Mesenchymal stem cell (in vitro differentiated cells and primary cell): ENCODE measurements around the gene ITPR3.
A peak's percentile ranks its signal among the peaks of the same experiment; 100 is the strongest.

Experiments used
- DNase-seq: peaks from one replicate; pipeline ENCODE4 v3.0.0-alpha.2; 2013
- H2AFZ ChIP-seq: one replicate; pipeline ENCODE4 v1.6.1; 2013; ENCODE audit warnings: low read depth, mild to moderate bottlenecking, control low read depth, inconsistent platforms, low read length, moderate library complexity
- H2AK5ac ChIP-seq: 2 replicates; pipeline ENCODE4 v1.6.1; 2013; ENCODE audit warnings: low read length, moderate library complexity, mild to moderate bottlenecking, inconsistent platforms; ENCODE audit not compliant: severe bottlenecking
- H2BK120ac ChIP-seq: one replicate; pipeline ENCODE4 v1.6.1; 2013; ENCODE audit warnings: low read depth, mild to moderate bottlenecking, inconsistent platforms, low read length, moderate library complexity
- H2BK12ac ChIP-seq, 2 experiments: one replicate each; pipeline ENCODE4 v1.6.1; 2013; ENCODE audit warnings: inconsistent platforms in 2 of 2, low read length in 2 of 2, mild to moderate bottlenecking in 2 of 2, moderate library complexity in 2 of 2, control low read depth in 1 of 2
- H2BK15ac ChIP-seq: one replicate; pipeline ENCODE4 v1.6.1; 2013; ENCODE audit warnings: mild to moderate bottlenecking, low read depth, inconsistent platforms; ENCODE audit not compliant: poor library complexity, severe bottlenecking
- H2BK5ac ChIP-seq: 2 replicates; pipeline ENCODE4 v1.6.1; 2013; ENCODE audit warnings: low read depth, mild to moderate bottlenecking, low read length, control low read depth, inconsistent platforms; ENCODE audit not compliant: poor library complexity, severe bottlenecking
- H3K14ac ChIP-seq, 2 experiments: one replicate each; pipeline ENCODE4 v1.6.1; 2013; ENCODE audit warnings: inconsistent platforms in 2 of 2, low read length in 2 of 2, control low read depth in 1 of 2, mild to moderate bottlenecking in 1 of 2, moderate library complexity in 1 of 2
- H3K18ac ChIP-seq, 2 experiments: one replicate each; pipeline ENCODE4 v1.6.1; 2013; ENCODE audit warnings: inconsistent platforms in 2 of 2, low read length in 2 of 2, control low read depth in 1 of 2, low read depth in 1 of 2, mild to moderate bottlenecking in 1 of 2
- H3K23ac ChIP-seq, 2 experiments: one replicate each; pipeline ENCODE4 v1.6.1; 2013; ENCODE audit warnings: inconsistent platforms in 2 of 2, low read length in 2 of 2, mild to moderate bottlenecking in 2 of 2, moderate library complexity in 2 of 2, control low read depth in 1 of 2
- H3K27ac ChIP-seq: 2 replicates; pipeline ENCODE4 v1.5.1; 2013; ENCODE audit warnings: mild to moderate bottlenecking, moderate library complexity, low read length, control low read depth, inconsistent platforms; ENCODE audit not compliant: poor library complexity, severe bottlenecking
- H3K27me3 ChIP-seq, 2 experiments: 2 replicates each; pipeline versions ENCODE4 v1.6.1 to v1.7.0; 2013; ENCODE audit warnings: low read length in 2 of 2, mild to moderate bottlenecking in 2 of 2, moderate library complexity in 2 of 2, control low read depth in 1 of 2, inconsistent platforms in 1 of 2; ENCODE audit not compliant: control insufficient read depth in 1 of 2, insufficient read depth in 1 of 2
- H3K36me3 ChIP-seq, 2 experiments: 2 replicates each; pipeline versions ENCODE4 v1.6.1 to v1.7.0; 2013; ENCODE audit warnings: low read length in 2 of 2, control low read depth in 1 of 2, inconsistent platforms in 1 of 2, low read depth in 1 of 2, mild to moderate bottlenecking in 1 of 2; ENCODE audit not compliant: insufficient read depth in 2 of 2, control insufficient read depth in 1 of 2
- H3K4ac ChIP-seq, 2 experiments: one replicate each; pipeline ENCODE4 v1.6.1; 2013; ENCODE audit warnings: inconsistent platforms in 2 of 2, low read length in 2 of 2, mild to moderate bottlenecking in 2 of 2, moderate library complexity in 2 of 2, control low read depth in 1 of 2, low read depth in 1 of 2
- H3K4me1 ChIP-seq: 2 replicates; pipeline ENCODE4 v1.6.1; 2013; ENCODE audit warnings: low read depth, low read length, control low read depth; ENCODE audit not compliant: control insufficient read depth, insufficient read depth
- H3K4me2 ChIP-seq: 2 replicates; pipeline ENCODE4 v1.6.1; 2013; ENCODE audit warnings: low read length, mild to moderate bottlenecking, inconsistent platforms; ENCODE audit not compliant: poor library complexity, severe bottlenecking
- H3K4me3 ChIP-seq, 2 experiments: 2 replicates each; pipeline versions ENCODE4 v1.5.1 to v1.7.0; 2013; ENCODE audit warnings: low read length in 2 of 2, mild to moderate bottlenecking in 2 of 2, control low read depth in 1 of 2, low read depth in 1 of 2; ENCODE audit not compliant: insufficient read depth in 1 of 2
- H3K79me1 ChIP-seq: replicated peaks from 2 replicates; pipeline ENCODE4 v1.6.1; 2013; ENCODE audit warnings: mild to moderate bottlenecking, control low read depth, low read length, inconsistent platforms; ENCODE audit not compliant: poor library complexity, severe bottlenecking
- H3K9ac ChIP-seq: 2 replicates; pipeline ENCODE4 v1.7.0; 2013; ENCODE audit warnings: mild to moderate bottlenecking, low read length, moderate library complexity
- H3K9me3 ChIP-seq: 2 replicates; pipeline ENCODE4 v1.7.0; 2013; ENCODE audit warnings: mild to moderate bottlenecking, low read length; ENCODE audit not compliant: control insufficient read depth
- H4K8ac ChIP-seq: one replicate; pipeline ENCODE4 v1.6.1; 2013; ENCODE audit warnings: inconsistent platforms, mild to moderate bottlenecking, low read length, moderate library complexity
- H4K91ac ChIP-seq: one replicate; pipeline ENCODE4 v1.6.1; 2013; ENCODE audit warnings: mild to moderate bottlenecking, low read length, inconsistent platforms
- WGBS: methylation state at CpG from one replicate; pipeline ENCODE4 v1.1.7; 2013; ENCODE audit warnings: mixed read lengths; 5-methylcytosine and 5-hydroxymethylcytosine counted together

Gene ITPR3

DNA sequence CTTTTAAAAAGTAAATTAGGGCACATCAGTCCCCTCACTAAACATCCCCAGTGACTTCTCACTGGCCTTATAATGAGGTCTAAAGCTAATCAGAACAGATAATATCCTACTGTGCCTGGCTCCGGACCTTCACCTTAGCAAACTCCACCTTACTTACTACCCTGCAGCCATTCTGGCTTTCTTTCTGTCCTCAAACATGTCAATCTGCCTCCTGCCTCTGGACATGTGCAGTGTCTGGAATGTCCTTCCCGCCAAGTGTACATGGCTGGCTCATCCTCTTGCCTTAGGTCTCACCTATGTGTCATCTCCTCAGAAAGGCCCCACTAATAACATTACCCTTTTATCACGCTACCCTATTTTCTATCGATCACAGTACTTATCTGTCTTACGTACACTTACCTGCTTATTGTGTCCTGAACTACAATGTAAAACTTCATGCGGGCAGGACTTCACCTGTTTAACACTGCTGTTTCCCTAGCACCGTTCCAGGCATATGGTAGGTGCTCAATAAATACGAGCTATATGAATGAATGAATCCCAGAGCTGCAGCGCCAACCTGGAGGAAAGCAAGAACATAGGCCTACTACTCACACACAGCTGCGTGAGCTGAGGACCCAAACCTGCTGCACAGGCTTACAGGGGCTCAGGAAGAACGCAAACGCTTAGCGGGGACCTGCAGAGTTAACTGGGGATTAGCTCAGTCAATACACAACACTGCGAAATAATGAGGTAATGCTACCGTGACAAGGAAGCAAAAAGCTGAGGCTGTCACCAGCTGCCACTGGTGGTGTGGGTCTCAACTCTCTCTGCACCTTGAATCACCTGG, 89.4 kb downstream of the ITPR3 start:
- no peak for DNase-seq
- peaks cover 32% of the 10 kb centered on the region for H3K79me1 ChIP-seq
- no peaks in the 10 kb centered on the region for H3K27me3 ChIP-seq
- no peak overlapping the region for H2BK5ac ChIP-seq
- peak overlapping the region; percentile 89 for H3K4me2 ChIP-seq
- H4K91ac ChIP-seq: peak overlapping the region; percentile 54
- H3K9ac ChIP-seq: peak overlapping the region; percentile 95
- H3K14ac ChIP-seq: peak overlapping the region in 1 of 2 experiments; percentile 53
- H2AK5ac ChIP-seq: peak overlapping the region; percentile 14
- H2BK15ac ChIP-seq: peak overlapping the region; percentile 65
- no peak overlapping the region for H3K23ac ChIP-seq
- H2AFZ ChIP-seq: no peak overlapping the region
- peaks cover 10% of the 10 kb centered on the region for H3K4me1 ChIP-seq
- peak overlapping the region; percentile 81 to 94 for H3K4me3 ChIP-seq
- no peaks in the 10 kb centered on the region for H3K9me3 ChIP-seq
- peak overlapping the region in 1 of 2 experiments; percentile 10 for H3K18ac ChIP-seq
- 93% methylated on average over 15 of the region's 15 CpGs for WGBS
- H3K4ac ChIP-seq: peak overlapping the region; percentile 53 to 77
- no peak overlapping the region for H2BK120ac ChIP-seq
- no peak overlapping the region for H4K8ac ChIP-seq
- H3K27ac ChIP-seq: no peak overlapping the region
- H2BK12ac ChIP-seq: peak overlapping the region in 1 of 2 experiments; percentile 7
- H3K36me3 ChIP-seq: peaks cover 19 to 42% of the 10 kb centered on the region in 2 experiments

DNA sequence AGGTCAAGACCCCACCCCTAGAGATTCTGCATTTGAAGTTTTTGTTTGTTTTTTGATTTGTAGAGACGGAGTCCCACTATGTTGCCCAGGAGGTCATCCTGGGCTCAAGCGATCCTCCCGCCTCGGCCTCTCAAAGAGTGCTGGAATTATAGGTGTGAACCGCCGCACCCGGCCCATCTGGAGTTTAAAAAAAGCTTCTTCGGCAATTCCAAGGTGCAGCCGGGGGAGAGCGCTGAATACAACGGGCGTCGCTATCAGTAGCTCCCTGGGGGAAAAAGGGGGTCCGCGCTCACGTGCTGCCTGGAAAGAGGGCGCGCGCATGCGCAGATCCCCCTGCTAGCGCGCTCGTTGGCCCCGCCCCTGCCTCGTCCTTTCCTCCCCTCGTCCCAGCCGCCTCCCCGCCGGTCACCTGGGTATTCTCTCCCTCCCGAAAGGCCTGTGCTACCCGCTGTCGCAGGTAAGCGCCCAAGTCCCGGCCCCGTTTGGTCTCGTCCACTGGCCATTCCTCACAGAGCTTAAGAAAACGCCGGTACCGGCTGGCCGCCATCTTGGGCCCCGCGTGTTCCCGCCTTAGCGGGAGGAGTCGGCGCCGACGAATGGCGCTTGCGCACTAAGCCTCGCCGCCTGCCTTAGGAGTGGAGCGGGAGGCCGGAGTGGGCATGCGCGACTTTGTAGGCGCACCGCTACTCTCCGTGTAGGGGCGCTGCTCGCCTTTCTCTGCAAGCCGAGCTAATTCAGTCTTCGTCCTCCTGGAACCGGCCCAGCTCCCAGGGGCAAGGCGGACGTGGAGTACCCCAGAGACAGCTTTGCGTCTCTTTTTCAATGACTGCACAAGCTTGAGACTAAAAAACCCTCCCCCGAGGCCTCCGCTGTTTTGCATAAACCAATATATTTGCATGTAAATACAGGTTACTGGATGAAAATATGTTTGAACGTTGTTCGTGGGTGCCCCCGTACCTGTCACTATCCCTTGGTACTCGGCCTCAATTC, 90.3 kb downstream of the ITPR3 start, which contains the start of gene UQCC2:
TSS of gene UQCC2 (minus strand) at position 561 of the 990 bp plus-strand sequence. CDS start at position 547, 14 bp downstream.
- peak within 1 kb of the TSS; percentile 94 for H2BK5ac ChIP-seq
- H2AFZ ChIP-seq: peak within 1 kb of the TSS; percentile 20
- H2BK120ac ChIP-seq: no peak within 1 kb of the TSS
- peak within 1 kb of the TSS in 1 of 2 experiments; percentile 7 for H2BK12ac ChIP-seq
- H3K4me1 ChIP-seq: peaks cover 10% of the 10 kb centered on the region
- H3K4me3 ChIP-seq: peak within 1 kb of the TSS; percentile 81 to 94
- H3K27ac ChIP-seq: peak within 1 kb of the TSS; percentile 93
- H3K9ac ChIP-seq: peak within 1 kb of the TSS; percentile 95
- WGBS: 7% methylated on average over 67 of the region's 73 CpGs
- peak within 1 kb of the TSS in 1 of 2 experiments; percentile 78 for H3K23ac ChIP-seq
- H3K18ac ChIP-seq: peak within 1 kb of the TSS; percentile 99 to 100
- peak within 1 kb of the TSS; percentile 41 for H2AK5ac ChIP-seq
- peak within 1 kb of the TSS in 1 of 2 experiments; percentile 99 for H3K14ac ChIP-seq
- H3K27me3 ChIP-seq: no peaks in the 10 kb centered on the region
- H3K4me2 ChIP-seq: peak within 1 kb of the TSS; percentile 89
- H3K4ac ChIP-seq: peak within 1 kb of the TSS; percentile 98 to 99
- peak within 1 kb of the TSS; percentile 87 for H2BK15ac ChIP-seq
- H4K8ac ChIP-seq: peak within 1 kb of the TSS; percentile 98
- peak; percentile 96 for DNase-seq
- H3K9me3 ChIP-seq: no peaks in the 10 kb centered on the region
- H4K91ac ChIP-seq: peak within 1 kb of the TSS; percentile 97
- peaks cover 16 to 39% of the 10 kb centered on the region in 2 experiments for H3K36me3 ChIP-seq
- peaks cover 27% of the 10 kb centered on the region for H3K79me1 ChIP-seq

- no peak overlapping the region for H4K91ac ChIP-seq
These were observed 91.8 kb downstream of the ITPR3 start for GRCh38 chr6:33712914-33713313.

More at GRCh38 chr6:33712914-33713313, 91.8 kb downstream of the ITPR3 start:
- no peak overlapping the region for H2AK5ac ChIP-seq
- no peaks in the 10 kb centered on the region for H3K27me3 ChIP-seq
- H2BK12ac ChIP-seq: no peak overlapping the region
- 100% methylated on average over 1 of the region's 3 CpGs for WGBS
- H3K9ac ChIP-seq: no peak overlapping the region
- no peak overlapping the region for H2BK15ac ChIP-seq
- no peak overlapping the region for H4K8ac ChIP-seq
- no peaks in the 10 kb centered on the region for H3K9me3 ChIP-seq
- H3K4me2 ChIP-seq: no peak overlapping the region
- no peak overlapping the region for H3K14ac ChIP-seq
- peaks cover 11 to 27% of the 10 kb centered on the region in 2 experiments for H3K36me3 ChIP-seq
- no peak for DNase-seq
- no peak overlapping the region for H2AFZ ChIP-seq
- no peak overlapping the region for H3K23ac ChIP-seq
- H3K4ac ChIP-seq: no peak overlapping the region
- no peak overlapping the region for H3K27ac ChIP-seq
- H2BK5ac ChIP-seq: no peak overlapping the region
- peaks cover 24% of the 10 kb centered on the region for H3K79me1 ChIP-seq
- no peak overlapping the region for H3K18ac ChIP-seq
- peaks cover 10% of the 10 kb centered on the region for H3K4me1 ChIP-seq
- H3K4me3 ChIP-seq: no peak overlapping the region
- no peak overlapping the region for H2BK120ac ChIP-seq
